NCI-H2196 (cell line): Measurements from ENCODE around the gene LSM14A.
"Not testable (repeated sequence)": the region's sequence is repeated elsewhere in the genome, so short reads cannot be mapped to it uniquely, and the experiment has no call there.

Experiments
- DNase-seq: peaks from one replicate; lab custom pipeline; 2025; ENCODE audit not compliant: unreplicated experiment; lab: John Stamatoyannopoulos, UW

Gene LSM14A

GRCh38 chr19:34226036-34226435, 53.7 kb downstream of the LSM14A start:
- DNase-seq = no peak

GRCh38 chr19:34228347-34228746, 56.0 kb downstream of the LSM14A start:
- no peak for DNase-seq

GRCh38 chr19:34228762-34229161, 56.5 kb downstream of the LSM14A start:
- no peak for DNase-seq

GRCh38 chr19:34229721-34230120, 57.4 kb downstream of the LSM14A start:
- DNase-seq = no peak

GRCh38 chr19:34230820-34231219, 58.5 kb downstream of the LSM14A start:
- DNase-seq = no peak

- no peak for DNase-seq
These were observed 59.1 kb downstream of the LSM14A start for GRCh38 chr19:34231439-34231838.

GRCh38 chr19:34232566-34233481, 60.5 kb downstream of the LSM14A start:
- DNase-seq = peak; percentile 14

- no peak for DNase-seq
These were observed 63.2 kb downstream of the LSM14A start for GRCh38 chr19:34235425-34235940.

- no peak for DNase-seq
These were observed 64.0 kb downstream of the LSM14A start for GRCh38 chr19:34236035-34236987.

GRCh38 chr19:34237283-34237682, 65.0 kb downstream of the LSM14A start:
- no peak for DNase-seq

- DNase-seq = no peak
These were observed 65.6 kb downstream of the LSM14A start for GRCh38 chr19:34237939-34238338.

GRCh38 chr19:34241513-34242337, 69.4 kb downstream of the LSM14A start:
- DNase-seq = peak; percentile 89

- not testable (repeated sequence) for DNase-seq
These were observed 71.0 kb downstream of the LSM14A start for GRCh38 chr19:34243138-34243875.

- DNase-seq = no peak
These were observed 71.7 kb downstream of the LSM14A start for GRCh38 chr19:34243876-34244578.

GRCh38 chr19:34244611-34245299, 72.5 kb downstream of the LSM14A start:
- no peak for DNase-seq

- no peak for DNase-seq
These were observed 74.0 kb downstream of the LSM14A start for GRCh38 chr19:34246340-34246739.

- DNase-seq = no peak
These were observed 76.6 kb downstream of the LSM14A start for GRCh38 chr19:34248941-34249340.

GRCh38 chr19:34253167-34253566, 80.9 kb downstream of the LSM14A start:
- not testable (repeated sequence) for DNase-seq

- DNase-seq = not testable (repeated sequence)
These were observed 81.4 kb downstream of the LSM14A start for GRCh38 chr19:34253681-34254045.
